GM19025 (cell line): Measurements from ENCODE around the gene VASN.

ENCODE experiments used
- ATAC-seq: cut with Tn5 transposase; IDR thresholded peaks from one replicate; pipeline ENCODE4 v1.9.1; 2021; ENCODE audit warnings: mild to moderate bottlenecking, low read depth, moderate library complexity; ENCODE audit not compliant: unreplicated experiment

Gene VASN

GRCh38 chr16:4415538-4416199 lies 44.0 kb downstream of the VASN start:
- ATAC-seq: peak; percentile 10

- peak; percentile 62 for ATAC-seq
Measured at GRCh38 chr16:4416200-4417032, 44.8 kb downstream of the VASN start, which contains the start of gene CORO7. CORO7 (minus strand) TSS chr16:4416596; CDS start chr16:4416518, 78 bp downstream.

GRCh38 chr16:4419402-4419959 lies 47.8 kb downstream of the VASN start:
- ATAC-seq: no peak

GRCh38 chr16:4420505-4421105 lies 49.0 kb downstream of the VASN start:
- no peak for ATAC-seq

GRCh38 chr16:4425378-4426020 lies 53.9 kb downstream of the VASN start, which contains the start of gene DNAJA3:
DNAJA3 (plus strand) TSS chr16:4425868; CDS start chr16:4425882, 14 bp downstream.
- peak; percentile 86 for ATAC-seq

- ATAC-seq: peak; percentile 25
Measured at GRCh38 chr16:4426021-4426684, 54.5 kb downstream of the VASN start.

- no peak for ATAC-seq
Measured at GRCh38 chr16:4426722-4427372, 55.2 kb downstream of the VASN start.

- ATAC-seq: no peak
Measured at GRCh38 chr16:4428500-4428899, 56.9 kb downstream of the VASN start.

GRCh38 chr16:4431023-4431422 lies 59.4 kb downstream of the VASN start:
- no peak for ATAC-seq
